Hematopoietic multipotent progenitor cell treated with erythropoietin and hydrocortisone succinate and interleukin-3 and kit ligand, for 6 days (in vitro differentiated cells): ENCODE measurements around the gene CCDC88A.
A peak's percentile ranks its signal among the peaks of the same experiment; 100 is the strongest.
"Not testable (repeated sequence)": the region's sequence is repeated elsewhere in the genome, so short reads cannot be mapped to it uniquely, and the experiment has no call there.

Experiments
- DNase-seq: peaks from one replicate; pipeline ENCODE4 v3.0.0-alpha.2; 2015

CCDC88A gene

GRCh38 chr2:55420871-55421270 is 1.2 kb upstream of the CCDC88A start:
- no peak for DNase-seq

DNA sequence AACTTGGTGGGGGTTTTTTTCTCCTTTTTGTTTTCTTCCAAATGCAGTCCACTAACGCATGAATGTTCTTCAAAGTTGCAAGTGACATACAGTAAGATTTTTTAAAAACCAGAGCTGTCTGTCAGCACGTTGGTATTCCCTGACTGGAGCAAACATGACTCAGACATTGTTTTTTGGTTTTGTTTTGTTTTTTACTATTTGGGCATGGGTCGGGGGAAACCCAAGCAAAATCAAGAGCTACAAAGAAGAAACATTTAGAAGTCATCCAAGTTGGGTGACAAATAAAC is 726 bp upstream of the CCDC88A start:
- DNase-seq, result no peak

DNA sequence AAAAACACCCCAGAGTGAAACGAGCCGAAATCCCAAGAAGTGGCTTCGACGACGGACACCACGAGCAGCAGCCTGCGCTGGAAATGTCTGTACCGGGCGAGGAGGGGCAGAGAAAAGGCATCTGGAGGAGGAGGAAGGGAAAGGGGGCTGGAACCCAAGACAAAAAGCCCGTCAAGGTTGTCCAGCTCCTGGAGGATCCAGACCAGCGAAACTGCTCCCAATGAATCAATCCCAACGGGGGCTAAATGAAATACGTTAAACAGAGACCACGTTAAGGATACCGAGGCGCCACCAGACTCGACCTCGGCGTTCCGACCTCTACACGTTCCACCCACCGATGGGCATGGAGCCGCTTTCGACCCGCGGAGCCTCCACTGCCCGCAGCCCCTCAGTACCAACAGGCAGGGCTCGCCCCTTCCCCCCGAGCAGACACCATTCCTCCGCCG is 400 bp downstream of the CCDC88A start:
- DNase-seq, result no peak

GRCh38 chr2:55418512-55419232 is 984 bp downstream of the CCDC88A start:
- DNase-seq, result peak; percentile 45

GRCh38 chr2:55418072-55418471 is 1.6 kb downstream of the CCDC88A start:
- no peak for DNase-seq

- DNase-seq, result peak; percentile 57
Observed at GRCh38 chr2:55416786-55417568, 2.7 kb downstream of the CCDC88A start.

- peak; percentile 49 for DNase-seq
Observed at GRCh38 chr2:55415300-55415699, 4.4 kb downstream of the CCDC88A start.

DNA sequence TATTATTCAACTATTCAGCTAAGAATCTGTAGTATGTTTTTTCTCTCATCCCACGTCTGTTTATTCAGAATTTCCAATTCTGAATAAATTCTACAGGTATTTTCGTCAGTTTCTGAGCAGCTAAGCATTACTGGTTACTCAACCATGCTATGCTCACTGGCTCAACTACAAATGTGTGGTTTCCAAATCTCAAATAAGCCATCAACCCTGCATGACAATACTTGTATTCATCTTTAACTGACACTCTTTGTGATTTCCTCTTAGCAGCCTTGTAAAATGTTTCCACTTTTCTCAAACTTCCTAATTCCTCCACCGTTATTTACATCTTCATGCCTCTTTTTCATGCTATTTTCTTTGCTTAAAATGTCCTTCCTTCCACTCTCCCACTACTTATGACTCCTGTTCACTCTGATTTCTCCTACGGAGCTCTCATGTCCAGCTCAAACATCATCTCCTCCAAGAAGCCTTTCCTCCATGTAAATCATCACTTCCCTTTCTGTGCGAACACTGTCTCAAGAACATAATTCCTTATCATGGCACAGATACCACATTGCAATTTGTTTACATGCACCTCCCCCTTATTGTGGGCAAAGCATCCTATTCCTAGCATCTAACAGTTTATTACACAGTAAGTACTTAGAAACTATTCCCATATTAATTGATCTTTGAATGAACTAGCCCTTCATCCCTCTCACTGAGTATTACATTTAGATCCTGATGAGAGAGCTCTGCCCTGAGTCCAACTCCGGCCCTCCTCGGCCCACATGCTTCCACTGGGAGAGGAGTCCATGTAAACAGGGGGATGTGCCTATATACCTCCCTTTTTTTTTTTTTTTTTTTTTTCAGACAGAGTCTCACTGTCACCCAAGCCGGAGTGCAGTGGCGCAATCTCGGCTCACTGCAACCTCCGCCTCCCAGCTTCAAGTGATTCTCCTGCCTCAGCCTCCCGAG is 10.5 kb downstream of the CCDC88A start:
- peak; percentile 63 for DNase-seq

GRCh38 chr2:55408098-55408882 is 11.4 kb downstream of the CCDC88A start:
- DNase-seq, result peak; percentile 76

GRCh38 chr2:55405116-55405515 is 14.5 kb downstream of the CCDC88A start:
- no peak for DNase-seq

- DNase-seq, result peak; percentile 45
Observed at GRCh38 chr2:55403256-55403998, 16.2 kb downstream of the CCDC88A start.

GRCh38 chr2:55401124-55401523 is 18.5 kb downstream of the CCDC88A start:
- no peak for DNase-seq

GRCh38 chr2:55400332-55400731 is 19.3 kb downstream of the CCDC88A start:
- DNase-seq, result no peak

GRCh38 chr2:55399815-55400214 is 19.8 kb downstream of the CCDC88A start:
- no peak for DNase-seq

DNA sequence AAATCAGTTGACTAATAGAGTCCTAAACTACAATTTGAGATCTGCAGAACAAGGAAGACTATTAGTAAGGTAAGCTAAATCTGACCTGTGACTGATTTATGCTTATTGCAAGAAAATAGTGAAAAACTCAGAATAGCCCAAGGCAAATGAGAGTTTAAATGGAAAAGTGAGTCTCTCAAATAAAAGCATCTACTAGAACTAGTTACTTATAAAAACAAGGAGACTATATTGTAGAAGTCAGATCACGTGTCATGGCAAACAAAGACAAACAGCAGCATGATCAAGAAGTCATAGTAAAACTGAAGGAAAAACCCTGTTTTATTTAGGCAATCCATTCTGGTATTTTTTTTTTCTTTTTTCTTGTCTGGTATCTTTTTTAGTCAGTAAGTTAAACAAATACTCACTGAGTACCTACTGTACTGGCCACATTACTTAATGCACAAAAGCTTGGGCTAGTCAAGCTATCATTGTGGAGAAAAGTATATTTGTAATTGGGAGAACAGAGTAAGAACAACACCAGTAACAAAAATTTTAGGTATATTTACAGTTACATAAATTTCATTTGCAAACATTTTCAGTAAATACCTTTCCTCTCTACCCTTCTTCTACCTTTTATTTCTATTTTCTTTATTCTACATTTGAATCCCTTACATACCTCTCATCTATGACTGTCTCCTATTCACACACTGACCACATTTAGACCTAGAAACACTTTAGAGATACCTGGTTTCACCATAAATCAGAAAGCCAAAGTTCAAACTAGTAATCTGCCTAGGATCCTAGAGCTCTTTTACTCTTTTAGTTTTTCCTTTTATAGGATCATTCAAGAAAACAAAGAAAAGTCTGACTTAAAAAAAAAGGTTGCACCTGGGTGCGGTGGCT is 23.7 kb downstream of the CCDC88A start:
- DNase-seq, result no peak

DNA sequence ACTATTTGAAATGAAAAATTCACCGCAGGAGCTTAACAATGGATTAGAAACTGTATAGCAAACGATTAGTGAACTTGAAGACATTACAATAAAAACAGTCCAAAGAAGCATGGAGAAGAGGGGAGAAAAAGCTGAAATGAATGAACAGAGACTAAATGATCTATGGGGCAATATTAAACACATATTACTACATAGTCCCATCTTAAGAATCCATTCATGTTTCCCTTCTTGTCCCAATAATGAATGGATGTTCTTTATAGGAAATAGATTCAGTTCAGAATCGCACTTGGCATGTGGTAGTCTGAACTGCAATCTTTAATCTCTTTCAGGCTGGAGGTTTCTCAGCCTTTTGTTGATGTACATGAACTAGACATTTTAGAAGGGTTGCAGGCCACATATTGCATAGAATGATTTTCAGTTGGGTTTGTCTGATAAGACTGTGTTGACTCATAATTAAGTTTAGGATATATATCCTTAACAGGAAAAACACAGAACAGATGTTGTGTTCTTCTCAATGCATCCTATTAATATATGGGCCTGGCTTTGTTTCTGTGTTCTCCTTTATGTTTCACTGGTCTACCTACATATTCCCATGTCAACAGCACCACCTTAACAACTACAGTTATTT is 27.9 kb downstream of the CCDC88A start:
- DNase-seq, result peak; percentile 82

DNA sequence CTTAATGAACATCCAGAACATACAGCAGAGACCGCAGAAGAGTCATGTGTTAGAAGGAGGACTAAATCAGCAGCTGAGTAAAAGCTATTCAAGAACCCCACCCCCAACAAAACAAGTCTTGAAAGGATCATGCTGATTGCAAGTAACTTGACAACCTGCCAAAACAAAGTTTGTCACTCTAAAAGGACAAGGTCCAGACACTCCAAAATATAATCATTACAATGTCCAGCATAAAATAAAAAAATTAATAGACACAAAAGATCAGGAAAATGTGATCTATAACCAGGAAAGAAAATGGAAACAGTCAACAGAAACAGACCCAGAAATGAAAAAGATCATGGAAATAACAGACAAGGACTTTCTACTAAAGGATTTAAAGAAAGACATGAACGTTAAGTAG is 28.5 kb downstream of the CCDC88A start:
- DNase-seq, result peak; percentile 73

GRCh38 chr2:55385516-55385915 is 34.1 kb downstream of the CCDC88A start:
- not testable (repeated sequence) for DNase-seq

- DNase-seq, result no peak
Observed at GRCh38 chr2:55384786-55385185, 34.9 kb downstream of the CCDC88A start.

- DNase-seq, result no peak
Observed at GRCh38 chr2:55371376-55371775, 48.3 kb downstream of the CCDC88A start.
